HS-5 (cell line): ENCODE data around the gene ZBED1.
"Not testable (repeated sequence)": the region's sequence is repeated elsewhere in the genome, so short reads cannot be mapped to it uniquely, and the experiment has no call there.

Source experiments
- DNase-seq: peaks from one replicate; pipeline ENCODE4 v3.0.0-alpha.2; 2012; ENCODE audit warnings: low read depth

ZBED1 gene

DNA sequence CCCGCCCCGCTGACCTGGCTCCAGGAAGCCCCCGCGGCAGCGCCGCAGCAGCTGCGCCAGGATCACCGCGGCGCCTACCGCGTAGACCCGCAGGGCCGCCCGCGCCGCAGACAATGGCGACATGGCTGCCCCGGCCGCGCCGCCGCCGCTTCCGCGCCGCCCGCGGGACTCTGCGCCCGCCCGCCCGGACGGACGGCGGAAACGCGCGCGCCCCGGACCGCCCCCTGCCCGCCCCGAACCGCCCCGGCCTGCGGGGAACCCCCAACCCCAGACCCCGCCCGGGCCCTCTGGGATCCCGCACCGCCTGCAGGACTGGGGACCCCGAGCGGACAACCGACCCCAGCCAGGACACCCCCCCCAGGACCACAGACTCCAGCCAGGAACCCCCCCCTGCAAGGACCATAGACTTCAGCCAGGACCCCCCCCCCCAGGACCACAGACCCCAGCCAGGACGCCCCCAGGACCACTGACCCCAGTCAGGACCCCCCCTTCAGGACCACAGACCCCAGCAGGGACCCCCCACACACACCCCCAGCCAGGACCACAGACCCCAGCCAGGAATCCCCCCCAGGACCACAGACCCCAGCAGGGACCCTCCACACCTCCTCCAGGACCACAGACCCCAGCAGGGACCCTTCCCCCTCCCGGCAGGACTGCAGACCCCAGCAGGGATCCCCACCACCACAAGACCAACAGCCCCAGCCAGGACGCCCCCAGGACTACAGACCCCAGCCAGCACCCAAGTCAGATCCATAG, at the start of gene ZBED1, which contains the start of gene DHRSX:
Gene ZBED1, minus strand, starts transcription at position 174 of the 756 bp plus-strand sequence. CDS start 10,257 bp downstream, outside the sequence.
Gene DHRSX, minus strand, starts transcription at position 174 of the 756 bp plus-strand sequence. Its CDS starts 51 bp downstream, at position 123.
- no peak for DNase-seq

DNA sequence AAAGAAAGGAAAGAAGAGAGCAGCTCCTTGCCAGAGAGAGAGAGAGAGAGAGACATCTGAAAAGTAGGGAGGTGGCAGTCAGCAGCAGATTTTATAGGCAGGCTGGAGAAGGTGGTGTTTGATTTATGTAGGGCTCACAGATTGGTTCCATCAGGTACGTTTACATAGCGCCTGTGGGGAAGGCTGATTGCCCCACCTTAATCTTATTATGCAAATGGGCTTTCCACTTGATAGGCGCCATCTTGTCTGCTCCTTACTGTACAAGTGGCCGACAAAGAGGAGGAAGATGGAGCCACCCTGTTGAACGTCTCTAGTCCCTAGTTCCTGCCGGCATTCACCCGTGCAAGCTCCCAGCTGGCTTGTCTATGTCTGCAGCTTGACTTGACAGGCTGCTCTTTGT, 49.1 kb upstream of the ZBED1 start:
- DNase-seq: no peak

DNA sequence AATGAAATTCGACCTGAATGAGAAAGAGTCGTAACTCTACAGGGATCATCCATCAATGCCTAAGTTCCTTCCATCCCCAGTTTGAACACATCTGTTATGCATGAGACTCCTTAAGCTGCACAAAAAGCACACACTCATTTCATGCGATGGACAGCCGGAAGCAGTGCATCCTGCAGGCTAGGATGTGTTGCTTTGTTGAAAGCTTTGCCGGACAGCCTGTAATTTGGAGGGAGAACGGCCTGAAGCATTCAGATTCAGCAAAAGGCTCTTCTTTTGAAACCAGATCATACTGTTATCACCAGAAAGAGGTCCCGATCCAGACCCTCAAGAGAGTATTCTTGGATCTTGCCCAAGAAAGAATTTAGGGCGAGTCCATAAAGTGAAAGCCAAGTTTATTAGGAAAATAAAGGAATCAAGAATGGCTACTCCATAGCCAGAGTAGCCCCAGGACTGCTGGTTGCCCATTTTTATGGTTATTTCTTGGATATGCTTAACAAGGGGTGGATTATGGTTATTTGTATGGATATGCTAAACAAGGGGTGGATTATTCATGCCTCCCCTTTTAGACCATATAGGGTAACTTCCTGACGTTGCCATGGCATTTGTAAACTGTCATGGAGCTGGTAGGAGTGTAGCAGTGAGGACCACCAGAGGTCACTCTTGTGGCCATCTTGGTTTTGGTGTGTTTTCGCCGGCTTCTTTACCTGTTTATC, 48.1 kb upstream of the ZBED1 start:
- no peak for DNase-seq

DNA sequence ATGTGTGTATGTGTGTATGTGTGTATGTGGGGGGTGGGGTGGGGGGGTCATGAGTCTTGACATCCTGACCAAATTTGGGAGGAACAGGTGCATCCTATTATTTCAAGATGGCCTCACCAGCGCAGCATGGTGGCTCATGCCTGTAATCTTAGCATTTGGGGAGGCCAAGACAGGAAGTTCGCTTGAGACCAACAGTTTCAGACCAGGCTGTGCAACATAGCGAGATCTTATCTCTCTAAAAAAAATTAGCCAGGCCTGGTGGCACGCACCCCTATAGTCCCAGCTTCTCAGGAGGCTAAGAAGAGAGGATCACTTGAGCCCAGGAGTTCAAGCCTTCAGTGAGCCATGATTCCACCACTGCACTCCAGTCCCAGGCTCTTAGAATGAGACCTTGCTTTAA, 47.0 kb upstream of the ZBED1 start:
- DNase-seq: no peak

DNA sequence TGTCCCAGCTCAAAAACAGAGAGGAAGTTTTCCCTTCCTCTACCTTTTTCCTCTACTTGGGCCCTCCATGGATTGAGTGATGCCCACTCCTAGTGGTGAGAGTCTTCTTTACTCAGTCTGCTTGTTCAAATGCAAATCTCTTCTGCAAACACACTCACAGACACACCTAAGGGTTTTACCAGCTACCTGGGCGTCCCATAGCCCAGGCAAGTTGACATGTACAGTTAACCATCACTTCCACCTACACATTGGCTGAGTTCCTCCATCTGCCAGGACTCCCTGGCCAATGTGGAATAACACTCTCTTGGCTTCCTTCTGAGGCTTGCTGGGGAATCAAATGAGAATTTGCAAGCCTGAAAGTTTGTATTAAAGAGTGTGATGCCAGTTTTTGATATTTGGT, 45.7 kb upstream of the ZBED1 start:
- DNase-seq: no peak

DNA sequence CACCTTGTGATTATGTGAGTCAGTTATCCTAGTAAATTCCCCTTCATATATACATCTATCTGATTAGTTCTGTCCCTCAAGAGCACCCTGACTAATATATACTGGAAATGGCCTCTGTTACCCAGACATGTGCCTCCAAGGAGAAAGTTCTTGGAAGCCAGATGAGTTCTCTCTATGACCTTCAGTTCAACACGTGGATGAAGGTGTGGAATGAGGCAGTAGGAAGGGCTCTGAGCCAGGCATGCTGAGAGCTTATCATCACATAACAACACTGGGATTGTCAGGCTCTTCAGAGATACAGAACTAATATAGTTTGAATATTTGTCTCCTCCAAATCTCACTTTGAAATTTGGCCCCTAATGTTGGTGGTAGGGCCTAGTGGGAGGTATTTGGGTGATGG, 44.4 kb upstream of the ZBED1 start:
- DNase-seq: no peak

- DNase-seq: no peak
Measured at GRCh38 chrX:2542826-2543521, 42.2 kb upstream of the ZBED1 start.

DNA sequence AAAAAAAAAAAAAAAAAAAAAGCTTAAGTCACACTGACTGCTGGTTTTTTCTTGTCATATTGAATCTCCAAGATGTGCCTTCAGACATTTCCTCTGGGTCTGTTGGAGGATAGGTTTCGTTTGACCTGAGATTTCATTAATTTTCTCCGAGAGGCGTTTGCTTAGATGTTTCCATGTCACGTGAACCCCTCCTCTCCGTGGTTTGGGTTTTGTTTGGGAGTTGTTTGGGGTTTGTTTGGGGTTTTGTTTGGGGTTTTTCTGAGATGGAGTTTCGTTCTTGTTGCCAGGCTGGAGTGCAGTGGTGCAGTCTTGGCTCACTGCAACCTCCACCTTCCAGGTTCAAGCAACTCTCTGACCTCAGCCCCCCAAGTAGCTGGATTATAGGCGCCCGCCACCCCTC, 40.8 kb upstream of the ZBED1 start:
- no peak for DNase-seq

GRCh38 chrX:2540426-2540947, 39.7 kb upstream of the ZBED1 start:
- no peak for DNase-seq

DNA sequence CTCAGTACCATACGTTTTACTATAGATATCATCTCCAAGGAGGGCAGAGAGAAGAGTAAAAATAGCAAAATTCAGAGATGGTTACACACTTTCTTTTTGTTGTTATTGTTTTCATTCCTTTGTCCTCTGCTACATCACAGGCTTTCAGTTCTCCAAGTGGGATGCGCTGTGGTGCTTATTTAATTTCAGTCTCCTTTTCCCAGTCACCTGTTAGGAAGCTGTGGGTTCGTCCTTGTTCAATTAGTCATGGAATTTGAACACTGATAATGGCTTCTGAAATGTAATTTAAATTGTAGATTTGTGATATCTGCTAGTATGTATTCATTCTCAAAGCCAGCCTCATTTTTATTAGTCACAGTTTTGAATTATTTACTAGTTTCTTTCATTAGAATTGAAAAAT, 38.8 kb upstream of the ZBED1 start:
- DNase-seq: no peak

DNA sequence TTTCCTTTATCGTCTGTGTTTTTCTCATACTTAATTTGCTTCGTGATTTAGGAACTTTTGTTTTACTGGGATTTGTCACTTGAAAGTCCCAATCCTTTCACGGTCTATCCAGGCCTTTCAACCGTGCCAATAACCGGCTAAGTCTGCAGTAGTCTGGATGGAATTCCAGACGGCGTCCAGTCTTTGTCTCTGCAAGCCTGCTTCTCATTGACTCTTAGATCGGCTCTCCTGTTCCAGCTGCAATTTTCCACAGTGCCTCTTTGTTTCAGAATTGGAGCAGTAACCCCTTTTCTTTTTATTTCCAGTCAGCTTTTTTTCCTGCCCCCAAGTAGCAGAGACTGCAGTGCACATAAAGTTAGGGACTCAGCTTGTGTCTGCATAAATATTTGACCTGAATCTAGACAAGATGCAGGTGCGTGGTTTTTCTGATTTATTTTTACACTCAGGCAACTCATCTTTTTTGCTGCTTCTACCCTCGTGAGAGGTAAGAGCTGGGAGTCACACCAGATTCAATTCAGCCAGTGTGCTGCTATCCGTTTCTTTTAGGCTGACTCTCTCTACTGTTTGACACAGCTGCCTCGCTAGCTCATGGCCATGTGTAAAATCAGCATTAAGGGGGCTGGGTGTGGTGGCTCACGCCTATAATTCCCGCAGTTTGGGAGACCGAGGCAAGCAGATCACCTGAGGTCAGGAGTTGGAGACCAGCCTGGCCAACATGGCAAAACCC, 37.4 kb upstream of the ZBED1 start:
- no peak for DNase-seq

DNA sequence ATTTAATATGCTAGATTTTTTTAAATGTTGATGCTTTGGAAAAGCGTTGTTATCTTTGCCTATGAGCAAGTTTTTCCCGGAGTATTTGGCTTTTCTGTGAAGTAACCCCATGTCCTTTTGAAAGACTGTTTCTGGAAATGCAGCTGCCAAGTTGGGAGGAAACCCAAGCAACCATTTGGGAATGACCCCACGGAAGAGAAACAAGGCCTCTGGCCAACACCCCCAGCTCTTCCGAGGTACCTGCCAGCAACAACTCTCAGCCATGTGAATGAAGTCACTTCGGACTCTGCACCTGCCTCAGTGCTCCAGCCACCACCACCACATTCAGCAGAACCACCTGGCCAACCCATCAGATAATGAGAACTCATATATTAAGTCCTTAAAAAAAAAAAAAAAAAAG, 36.2 kb upstream of the ZBED1 start:
- no peak for DNase-seq

GRCh38 chrX:2536141-2536540, 35.4 kb upstream of the ZBED1 start:
- DNase-seq: no peak

- DNase-seq: not testable (repeated sequence)
Measured at GRCh38 chrX:2534261-2535021, 33.7 kb upstream of the ZBED1 start.

DNA sequence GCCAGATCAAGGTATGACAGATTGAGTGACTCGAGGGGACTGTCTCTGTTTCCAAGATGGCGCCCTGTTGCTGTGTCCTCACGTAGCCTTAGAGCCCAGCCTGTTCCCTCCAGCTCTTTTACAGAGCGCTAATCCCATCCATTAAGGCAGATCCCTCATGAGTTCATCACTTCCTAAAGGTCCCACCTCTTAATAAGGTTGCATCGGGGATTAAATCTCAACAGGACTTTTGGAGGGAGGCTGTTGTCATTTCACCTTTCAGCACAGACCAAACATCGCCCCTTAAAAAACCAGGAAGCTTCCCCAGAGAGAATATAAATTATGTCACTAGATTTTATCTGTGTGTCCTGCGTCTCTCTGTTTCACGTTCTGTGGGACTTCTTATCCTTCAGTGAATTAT, 32.6 kb upstream of the ZBED1 start:
- DNase-seq: no peak

DNA sequence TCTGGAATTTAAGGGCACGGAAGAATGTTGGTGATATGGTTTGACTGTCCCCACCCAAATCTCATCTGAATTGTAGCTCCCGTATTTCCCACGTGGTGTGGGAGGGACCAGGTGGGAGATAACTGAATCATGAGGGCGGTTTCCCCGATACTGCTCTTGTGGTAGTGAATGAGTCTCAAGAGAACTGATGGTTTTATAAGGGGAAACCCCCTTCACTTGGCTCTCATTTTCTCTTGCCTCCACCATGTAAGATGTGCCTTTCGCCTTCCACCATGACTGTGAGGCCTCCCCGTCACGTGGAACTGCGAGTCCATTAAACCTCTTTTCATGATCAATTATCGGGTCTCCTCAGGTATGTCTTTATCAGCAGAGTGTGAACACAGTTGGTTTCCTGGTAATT, 25.6 kb upstream of the ZBED1 start:
- no peak for DNase-seq

DNA sequence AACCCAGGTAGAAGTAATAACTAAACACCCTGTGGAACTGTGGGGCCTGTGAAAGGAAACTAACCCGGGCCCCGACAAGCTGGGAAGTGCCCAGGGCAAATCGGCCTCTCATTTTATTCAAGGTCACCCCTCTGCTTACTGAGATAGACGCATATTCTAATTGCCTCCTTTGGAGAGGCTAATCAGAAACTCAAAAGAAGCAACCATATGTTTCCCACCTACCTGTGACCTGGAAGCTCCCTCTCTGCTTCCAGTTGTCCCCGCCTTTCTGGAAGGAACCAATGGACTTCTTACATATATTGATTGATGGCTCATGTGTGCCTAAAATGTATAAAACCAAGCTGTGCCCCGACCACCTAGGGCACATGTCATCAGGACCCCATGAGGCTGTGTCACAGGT, 23.1 kb upstream of the ZBED1 start:
- no peak for DNase-seq

DNA sequence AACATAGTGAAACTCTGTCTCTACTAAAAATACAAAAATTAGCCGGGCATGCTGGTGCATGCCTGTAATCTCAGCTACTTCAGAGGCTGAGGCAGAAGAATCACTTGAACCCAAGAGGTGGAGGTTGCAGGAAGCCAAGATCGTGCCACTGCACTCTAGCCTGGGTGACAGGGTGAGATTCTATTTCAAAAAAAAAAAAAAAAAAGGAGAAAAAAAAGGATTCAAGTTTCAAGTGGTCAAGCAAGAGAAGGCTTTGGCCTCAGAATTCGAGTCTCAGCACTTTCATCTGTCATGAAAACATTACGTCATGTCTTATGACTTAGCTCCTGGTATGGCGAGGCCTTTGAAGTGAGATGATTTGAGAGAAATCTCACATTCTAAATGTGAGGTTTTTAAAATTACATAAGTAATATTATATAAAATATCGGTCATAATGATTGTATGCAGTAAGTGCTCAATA, 21.2 kb upstream of the ZBED1 start:
- DNase-seq: no peak

DNA sequence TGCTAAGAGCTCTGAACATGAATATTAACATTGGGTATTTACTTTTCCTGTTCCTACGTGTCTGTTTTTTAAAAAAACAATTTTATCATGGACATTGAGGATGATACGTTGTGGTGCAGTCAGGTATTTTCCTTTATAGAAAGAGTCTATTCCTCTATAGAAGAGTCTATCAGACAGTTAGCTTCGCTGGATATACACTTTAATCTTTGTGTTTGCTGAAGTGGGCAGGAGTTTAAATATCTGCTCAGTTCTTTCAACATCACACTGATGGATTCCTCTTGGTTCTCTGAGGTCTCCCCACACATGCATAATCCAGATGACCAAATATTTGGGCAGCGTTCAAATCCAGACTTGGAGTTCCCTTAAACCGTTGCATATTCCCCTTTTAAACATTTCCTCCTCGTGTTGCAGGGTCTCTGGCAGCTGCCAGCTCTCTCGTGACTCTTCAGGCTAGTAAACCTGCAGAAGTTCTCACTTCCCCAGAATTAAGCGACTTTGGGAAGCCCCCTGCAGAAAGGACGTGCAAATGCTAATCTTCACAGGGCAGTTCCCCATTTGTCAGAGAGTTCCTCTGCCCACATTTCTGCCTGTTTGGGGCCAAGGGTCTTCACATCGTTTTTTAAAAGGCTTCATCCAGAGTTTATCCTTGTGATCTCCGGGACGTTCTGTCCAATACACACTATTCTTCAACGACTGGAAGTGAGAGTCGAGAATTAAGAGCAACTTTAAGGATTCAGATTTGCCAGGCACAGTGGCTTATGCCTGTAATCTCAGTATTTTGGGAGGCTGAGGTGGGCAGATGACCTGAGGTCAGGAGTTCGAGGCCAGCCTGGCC, 20.5 kb upstream of the ZBED1 start:
- DNase-seq: no peak

- no peak for DNase-seq
Measured at GRCh38 chrX:2520539-2520938, 19.8 kb upstream of the ZBED1 start.
